Common myeloid progenitor, CD34-positive (primary cell): ENCODE data around the gene DMRTC2.
"Not testable (repeated sequence)": the region's sequence is repeated elsewhere in the genome, so short reads cannot be mapped to it uniquely, and the experiment has no call there.

Experiments used
- CTCF ChIA-PET: fragments of 350-600 bp; sonication (Branson Sonifier 250); formaldehyde crosslinking; loops from one replicate; lab custom pipeline; 2021; ENCODE audit warnings: antibody characterized with exemption; lab: Charles Lee
- POLR2A ChIA-PET: fragments of 350-600 bp; sonication (Branson Sonifier 250); formaldehyde crosslinking; loops from one replicate; lab custom pipeline; 2021; ENCODE audit warnings: antibody characterized with exemption; lab: Charles Lee
- DNase-seq, 3 donors: peaks; one replicate each; pipeline versions ENCODE4 v3.0.0 to v3.0.0-alpha.2; 2013
- H3K27ac ChIP-seq, 2 experiments: 1 replicate in 1 of 2; 2 replicates in 1 of 2; pipeline ENCODE4 v1.7.0; 2013; ENCODE audit warnings: inconsistent platforms in 2 of 2, low read length in 2 of 2, mild to moderate bottlenecking in 2 of 2, low read depth in 1 of 2, moderate library complexity in 1 of 2; ENCODE audit not compliant: severe bottlenecking in 2 of 2, insufficient read depth in 1 of 2, poor library complexity in 1 of 2
- H3K27me3 ChIP-seq, 5 experiments: replicated peaks in 2 of 5; 1 replicate in 3 of 5; 2 replicates in 2 of 5; pipeline versions ENCODE4 v1.6.1 to v1.7.0; 2013; ENCODE audit warnings: low read length in 4 of 5, mild to moderate bottlenecking in 2 of 5, moderate library complexity in 2 of 5, inconsistent platforms in 1 of 5; ENCODE audit not compliant: insufficient read depth in 5 of 5, control insufficient read depth in 4 of 5
- H3K36me3 ChIP-seq, 4 experiments: 1 replicate in 2 of 4; 2 replicates in 2 of 4; pipeline versions ENCODE4 v1.6.1 to v1.7.0; 2013; ENCODE audit warnings: low read length in 3 of 4, control low read depth in 1 of 4, mild to moderate bottlenecking in 1 of 4; ENCODE audit not compliant: control insufficient read depth in 4 of 4, insufficient read depth in 4 of 4
- H3K4me1 ChIP-seq, 4 experiments: 1 replicate in 3 of 4; 2 replicates in 1 of 4; pipeline versions ENCODE4 v1.6.1 to v1.7.1; 2013; ENCODE audit warnings: low read length in 3 of 4, mild to moderate bottlenecking in 3 of 4, control low read depth in 1 of 4, inconsistent platforms in 1 of 4, moderate library complexity in 1 of 4; ENCODE audit not compliant: control insufficient read depth in 4 of 4, insufficient read depth in 4 of 4; ENCODE audit errors: control extremely low read depth in 1 of 4
- H3K4me3 ChIP-seq, 7 experiments: 1 replicate in 4 of 7; 2 replicates in 3 of 7; pipeline versions ENCODE4 v1.5.1 to v1.7.0; 2013; ENCODE audit warnings: mild to moderate bottlenecking in 7 of 7, low read length in 6 of 7, moderate library complexity in 6 of 7, inconsistent platforms in 2 of 7, low read depth in 2 of 7, control low read depth in 1 of 7; ENCODE audit not compliant: insufficient read depth in 4 of 7, control insufficient read depth in 1 of 7; ENCODE audit errors: extremely low read depth in 1 of 7
- H3K9me3 ChIP-seq, 5 experiments: 1 replicate in 4 of 5; 2 replicates in 1 of 5; pipeline versions ENCODE4 v1.6.1 to v1.7.1; 2013; ENCODE audit warnings: low read length in 4 of 5, mild to moderate bottlenecking in 2 of 5, inconsistent platforms in 1 of 5, low read depth in 1 of 5, moderate library complexity in 1 of 5; ENCODE audit not compliant: control insufficient read depth in 4 of 5, insufficient read depth in 2 of 5; ENCODE audit errors: control extremely low read depth in 1 of 5
- WGBS: methylation state at CpG from one replicate; pipeline ENCODE4 v1.1.5; 2013; ENCODE audit not compliant: insufficient coverage; 5-methylcytosine and 5-hydroxymethylcytosine counted together

Gene DMRTC2

GRCh38 chr19:41872384-41872774 is 27.5 kb downstream of the DMRTC2 start:
- CTCF ChIA-PET: interaction anchor here (1.0 to 7.9 kb wide), 16 partner anchors 9 to 85 kb away, joined by 4 to 82 read pairs (median 10); partner anchors contain the start of genes ERFL, RABAC1 and RPS19
- H3K4me1 ChIP-seq: peaks cover 18 to 89% (median 76%) of the 10 kb centered on the region in 4 experiments

GRCh38 chr19:41872775-41873647 is 28.2 kb downstream of the DMRTC2 start:
- H3K4me1 ChIP-seq: peaks cover 18 to 91% (median 80%) of the 10 kb centered on the region in 4 experiments
- ChIA-PET POLR2A (interaction anchor here (0.7 to 1.4 kb wide), 5 partner anchors 8 to 85 kb away, joined by 3 to 8 read pairs (median 4); no protein-coding TSS in a partner anchor), CTCF (interaction anchor here (1.0 to 7.9 kb wide), 20 partner anchors 9 to 85 kb away, joined by 3 to 82 read pairs (median 9); partner anchors contain the start of genes ERFL, RABAC1 and RPS19)
- H3K4me3 ChIP-seq: peak overlapping the region in 1 of 7 experiments; percentile 36
- peak overlapping the region in 1 of 2 experiments; percentile 1 for H3K27ac ChIP-seq
- H3K9me3 ChIP-seq: no peaks in the 10 kb centered on the region
- H3K27me3 ChIP-seq: no peaks in the 10 kb centered on the region
- DNase-seq: peak in 2 of 3 donors; percentile 64 to 67
- 39% methylated on average over 16 of the region's 18 CpGs for whole genome bisulfite sequencing
- peaks cover 2 to 37% (median 26%) of the 10 kb centered on the region in 4 experiments for H3K36me3 ChIP-seq

More at GRCh38 chr19:41872384-41872774, 27.5 kb downstream of the DMRTC2 start:
- no peaks in the 10 kb centered on the region for H3K9me3 ChIP-seq
- H3K4me3 ChIP-seq: peak overlapping the region in 3 of 7 experiments; percentile 9 to 36 (median 24)
- POLR2A ChIA-PET: interaction anchor here (0.7 to 1.4 kb wide), 5 partner anchors 9 to 19 kb away, joined by 3 to 8 read pairs (median 5); partner anchors contain the start of gene RPS19
- H3K27me3 ChIP-seq: no peaks in the 10 kb centered on the region
- no peak for DNase-seq
- H3K36me3 ChIP-seq: peaks cover 3 to 43% (median 29%) of the 10 kb centered on the region in 4 experiments
- 97% methylated on average over 12 of the region's 12 CpGs for WGBS
- H3K27ac ChIP-seq: peak overlapping the region; percentile 19 to 29

- Histone ChIP-seq H3K4me1 (peaks cover 15 to 84% (median 70%) of the 10 kb centered on the region in 4 experiments), H3K27ac (peak overlapping the region in 1 of 2 experiments; percentile 12), H3K36me3 (peaks cover 0 to 11% (median 5%) of the 10 kb centered on the region in 4 experiments)
- CTCF ChIA-PET: interaction anchor here (1.6 to 7.9 kb wide), 5 partner anchors 14 to 82 kb away, joined by 5 to 82 read pairs (median 11); partner anchors contain the start of gene RPS19
- whole genome bisulfite sequencing: 97% methylated on average over 3 of the region's 3 CpGs
- H3K4me3 ChIP-seq, H3K27me3 ChIP-seq, H3K9me3 ChIP-seq, DNase-seq, POLR2A ChIA-PET: not testable (repeated sequence)
Measured at GRCh38 chr19:41875973-41876372, 31.1 kb downstream of the DMRTC2 start.

- H3K4me3 ChIP-seq: peak within 1 kb of the TSS in 6 of 7 experiments; percentile 1 to 64 (median 53)
Measured at GRCh38 chr19:41876847-41877832, 32.3 kb downstream of the DMRTC2 start, which contains the start of gene CD79A. CD79A (plus strand) TSS chr19:41877279; CDS start chr19:41877305, 26 bp downstream.

GRCh38 chr19:41877916-41878905 is 33.4 kb downstream of the DMRTC2 start:
- ChIA-PET CTCF (interaction anchor here (2.7 to 7.9 kb wide), 3 partner anchors 11 to 73 kb away, joined by 11 to 82 read pairs (median 16); partner anchors contain the start of gene RPS19), POLR2A (interaction anchor here (1.4 kb wide), 1 partner anchor 8 kb away, joined by 8 read pairs; no protein-coding TSS in a partner anchor)
- Histone ChIP-seq H3K27ac (peak overlapping the region; percentile 35 to 81), H3K36me3 (no peaks in the 10 kb centered on the region), H3K9me3 (no peaks in the 10 kb centered on the region), H3K4me1 (peaks cover 10 to 76% (median 57%) of the 10 kb centered on the region in 4 experiments), H3K27me3 (no peaks in the 10 kb centered on the region), H3K4me3 (peak overlapping the region; percentile 1 to 64 (median 53))
- peak in 2 of 3 donors; percentile 43 to 48 for DNase-seq
- WGBS: 65% methylated on average over 10 of the region's 17 CpGs

More at GRCh38 chr19:41876847-41877832, 32.3 kb downstream of the DMRTC2 start, which contains the start of gene CD79A:
- H3K27me3 ChIP-seq: no peaks in the 10 kb centered on the region
- peak; percentile 67 to 91 (median 86) for DNase-seq
- H3K4me1 ChIP-seq: peaks cover 13 to 79% (median 60%) of the 10 kb centered on the region in 4 experiments
- no peaks in the 10 kb centered on the region for H3K9me3 ChIP-seq
- CTCF ChIA-PET: interaction anchor here (1.6 to 7.9 kb wide), 5 partner anchors 12 to 81 kb away, joined by 5 to 82 read pairs (median 11); partner anchors contain the start of gene RPS19
- H3K27ac ChIP-seq: peak within 1 kb of the TSS; percentile 35 to 81
- peaks cover 0 to 4% (median 2%) of the 10 kb centered on the region in 4 experiments for H3K36me3 ChIP-seq
- 10% methylated on average over 4 of the region's 9 CpGs for WGBS
- POLR2A ChIA-PET: interaction anchor here (1.4 kb wide), 1 partner anchor 10 kb away, joined by 8 read pairs; no protein-coding TSS in a partner anchor
